ENCODE results near the gene SMOC2. TPM values are rescaled to one million over a fixed set of nuclear protein-coding genes. Genes with fewer than 3 reads are reported as not detected.

The SMOC2 gene
- total and polyA plus RNA-seq, 2 of the 4 experiments (the other 2 are of a cell fraction) = not detected

GRCh38 chr6:168417191-168417590 lies 23.8 kb upstream of the SMOC2 start:
- Histone ChIP-seq H3K4me1 (ENCODE audit: control insufficient read depth, insufficient read depth, low read length) (no peaks in the 10 kb centered on the region), H3K4me2 (ENCODE audit: low read depth, low read length) (no peak overlapping the region), H3K36me3 (ENCODE audit: control insufficient read depth, insufficient read depth, low read length) (no peaks in the 10 kb centered on the region), H3K18ac (ENCODE audit: low read depth, low read length) (no peak overlapping the region), H3K4me3 (ENCODE audit: insufficient read depth, low read depth, low read length) (no peak overlapping the region), H3K27ac (ENCODE audit: insufficient read depth, low read length) (no peak overlapping the region), H4K8ac (ENCODE audit: low read depth in 2 of 2, low read length in 2 of 2) (no peak overlapping the region), H3K23ac (ENCODE audit: low read depth, low read length) (no peak overlapping the region), H2BK20ac (ENCODE audit: low read depth, low read length) (no peak overlapping the region), H2BK15ac (ENCODE audit: low read depth, low read length) (no peak overlapping the region), H2BK5ac (ENCODE audit: low read depth, low read length, poor library complexity, severe bottlenecking) (no peak overlapping the region), H3K79me1 (ENCODE audit: low read depth in 1 of 2, low read length in 2 of 2) (no peaks in the 10 kb centered on the region), H4K20me1 (ENCODE audit: insufficient read depth, low read length) (no peaks in the 10 kb centered on the region), H3K9me1 (ENCODE audit: insufficient read depth, low read length) (no peaks in the 10 kb centered on the region), H2BK120ac (ENCODE audit: low read depth, low read length) (no peak overlapping the region), H3K27me3 (ENCODE audit: control insufficient read depth, insufficient read depth, low read length) (no peaks in the 10 kb centered on the region), H4K91ac (ENCODE audit: insufficient read depth, low read depth, low read length) (no peak overlapping the region), H2AK5ac (ENCODE audit: low read depth, low read length) (no peak overlapping the region), H3K4ac (ENCODE audit: low read depth, low read length) (no peak overlapping the region), H3K9me3 (ENCODE audit: control insufficient read depth, insufficient read depth, low read length) (peaks cover 53% of the 10 kb centered on the region), H4K5ac (ENCODE audit: low read depth, low read length) (no peak overlapping the region), H2AK9ac (replicated peaks; ENCODE audit: low read depth, low read length, poor library complexity) (no peak overlapping the region), H3K14ac (replicated peaks; ENCODE audit: low read depth, low read length) (no peak overlapping the region), H2AFZ (replicated peaks; ENCODE audit: low read length, poor library complexity) (no peak overlapping the region), H3K9ac (ENCODE audit: low read depth, low read length) (no peak overlapping the region), H3K56ac (ENCODE audit: extremely low read depth, insufficient read depth, low read length) (no peak overlapping the region)
- in situ Hi-C loops (cut with MboI; ENCODE audit: low sequenced_read_pairs) = no loop called here
- ChIA-PET POLR2A (ENCODE audit: unreplicated experiment) (no interaction called here), CTCF (no interaction called here)
- dilution Hi-C loops (cut with HindIII; ENCODE audit: low sequenced_read_pairs, unreplicated experiment) = no loop called here
- TF ChIP-seq RFX5 (IDR thresholded peaks at IDR 0.05; ENCODE audit: low read depth, low read length) (no peak), RAD21 (IDR thresholded peaks at IDR 0.05; ENCODE audit: low read length) (no peak), MAFK (IDR thresholded peaks at IDR 0.05; ENCODE audit: low read depth, low read length) (no peak), CEBPB (IDR thresholded peaks at IDR 0.05; ENCODE audit: low read depth, low read length) (no peak), RCOR1 (IDR thresholded peaks at IDR 0.05; ENCODE audit: insufficient replicate concordance, low read length) (no peak), MAZ (IDR thresholded peaks at IDR 0.05; ENCODE audit: borderline replicate concordance, low read depth, low read length) (no peak), SMC3 (IDR thresholded peaks at IDR 0.05; ENCODE audit: low read depth, low read length) (no peak), CTCF (conservative IDR thresholded peaks at IDR 0.05; ENCODE audit: low read depth, low read length) (no peak)
- intact Hi-C loops (cut with micrococcal nuclease) = no loop called here
- ATAC-seq (ENCODE audit: low read depth) (no peak), DNase-seq (no peak)
- WGBS, 2 experiments (ENCODE audit: extremely low coverage in 2 of 2, insufficient read length in 1 of 2) = 30% methylated on average over 4 of the region's 9 CpGs; no CpG with 5 or more reads in 1 of the 2 experiments
- no TSS peak for BruUV-seq (replicated peaks)

Measured in IMR-90 (cell line).